H9 (cell line): ENCODE results near the gene ACAT1. TPM values are rescaled to one million over a fixed set of nuclear protein-coding genes. Genes with fewer than 3 reads are reported as not detected.

Experiments
- DNase-seq: peaks from one replicate; pipeline ENCODE4 v3.0.0-alpha.2; 2017
- H2AFZ ChIP-seq: one replicate; pipeline ENCODE4 v1.6.1; 2013; ENCODE audit warnings: mild to moderate bottlenecking, low read length, control low read depth, moderate library complexity
- H2AK5ac ChIP-seq: 2 replicates; pipeline ENCODE4 v1.6.1; 2013; ENCODE audit warnings: low read length, control low read depth, mixed read lengths; ENCODE audit not compliant: insufficient read length
- H2BK120ac ChIP-seq: one replicate; pipeline ENCODE4 v1.6.1; 2013; ENCODE audit warnings: low read depth, mild to moderate bottlenecking, low read length, control low read depth, inconsistent platforms; ENCODE audit not compliant: poor library complexity, severe bottlenecking
- H2BK12ac ChIP-seq: 2 replicates; pipeline ENCODE4 v1.6.1; 2013; ENCODE audit warnings: low read length, control low read depth, mixed read lengths, low read depth; ENCODE audit not compliant: insufficient read length
- H2BK15ac ChIP-seq: 2 replicates; pipeline ENCODE4 v1.6.1; 2013; ENCODE audit warnings: low read depth, low read length, control low read depth
- H2BK20ac ChIP-seq: one replicate; pipeline ENCODE4 v1.6.1; 2013; ENCODE audit warnings: low read depth, mild to moderate bottlenecking, low read length, control low read depth, inconsistent platforms; ENCODE audit not compliant: poor library complexity, severe bottlenecking
- H2BK5ac ChIP-seq: 2 replicates; pipeline ENCODE4 v1.6.1; 2013; ENCODE audit warnings: low read length, control low read depth, mixed read lengths; ENCODE audit not compliant: insufficient read length
- H3K14ac ChIP-seq: 2 replicates; pipeline ENCODE4 v1.6.1; 2013; ENCODE audit warnings: low read length, control low read depth; ENCODE audit not compliant: insufficient read depth
- H3K18ac ChIP-seq: 2 replicates; pipeline ENCODE4 v1.6.1; 2013; ENCODE audit warnings: low read depth, mild to moderate bottlenecking, mixed read lengths, low read length, control low read depth; ENCODE audit not compliant: insufficient read length
- H3K23ac ChIP-seq: 2 replicates; pipeline ENCODE4 v1.6.1; 2013; ENCODE audit warnings: low read length, control low read depth, mixed read lengths, low read depth; ENCODE audit not compliant: insufficient read length
- H3K23me2 ChIP-seq: 2 replicates; pipeline ENCODE4 v1.6.1; 2013; ENCODE audit warnings: low read depth, mild to moderate bottlenecking, mixed read lengths, low read length, control low read depth; ENCODE audit not compliant: insufficient read length, poor library complexity, severe bottlenecking
- H3K27ac ChIP-seq: 2 replicates; pipeline ENCODE4 v1.5.1; 2013; ENCODE audit warnings: low read length, control low read depth, mixed read lengths, low read depth; ENCODE audit not compliant: insufficient read length
- H3K27me3 ChIP-seq: 2 replicates; pipeline ENCODE4 v1.6.1; 2013; ENCODE audit warnings: low read length, control low read depth, inconsistent platforms; ENCODE audit not compliant: insufficient read depth
- H3K4ac ChIP-seq: 2 replicates; pipeline ENCODE4 v1.6.1; 2013; ENCODE audit warnings: low read depth, mild to moderate bottlenecking, control low read depth, inconsistent platforms, low read length, moderate library complexity
- H3K4me1 ChIP-seq: 2 replicates; pipeline ENCODE4 v1.6.1; 2013; ENCODE audit warnings: low read length, control low read depth, inconsistent platforms; ENCODE audit not compliant: insufficient read depth
- H3K4me2 ChIP-seq: 2 replicates; pipeline ENCODE4 v1.6.1; 2013; ENCODE audit warnings: low read length, control low read depth, mixed read lengths; ENCODE audit not compliant: insufficient read length, insufficient read depth
- H3K56ac ChIP-seq: 2 replicates; pipeline ENCODE4 v1.6.1; 2013; ENCODE audit warnings: low read depth, mild to moderate bottlenecking, mixed read lengths, low read length, control low read depth; ENCODE audit not compliant: insufficient read length
- H3K79me1 ChIP-seq: 2 replicates; pipeline ENCODE4 v1.6.1; 2013; ENCODE audit warnings: low read depth, mild to moderate bottlenecking, moderate library complexity, low read length, control low read depth, inconsistent platforms; ENCODE audit not compliant: insufficient read depth, poor library complexity, severe bottlenecking
- H3K79me2 ChIP-seq: 2 replicates; pipeline ENCODE4 v1.6.1; 2013; ENCODE audit warnings: low read length, control low read depth, inconsistent platforms; ENCODE audit not compliant: insufficient read depth
- H3K9ac ChIP-seq: 2 replicates; pipeline ENCODE4 v1.6.1; 2013; ENCODE audit warnings: low read length, control low read depth, mixed read lengths; ENCODE audit not compliant: insufficient read length; ENCODE audit errors: extremely low read depth
- H3K9me3 ChIP-seq: one replicate; pipeline ENCODE4 v1.6.1; 2013; ENCODE audit warnings: low read depth, low read length, inconsistent platforms; ENCODE audit not compliant: control insufficient read depth
- H3T11ph ChIP-seq: one replicate; pipeline ENCODE4 v1.6.1; 2013; ENCODE audit warnings: mild to moderate bottlenecking, low read length, control low read depth, inconsistent platforms
- H4K20me1 ChIP-seq: one replicate; pipeline ENCODE4 v1.6.1; 2013; ENCODE audit not compliant: control insufficient read depth, insufficient read length, insufficient read depth
- H4K5ac ChIP-seq: 2 replicates; pipeline ENCODE4 v1.6.1; 2013; ENCODE audit warnings: low read depth, mild to moderate bottlenecking, mixed read lengths, low read length, control low read depth; ENCODE audit not compliant: insufficient read length
- H4K8ac ChIP-seq: replicated peaks from 2 replicates; pipeline ENCODE4 v1.6.1; 2013; ENCODE audit warnings: low read length, control low read depth, mixed read lengths, low read depth; ENCODE audit not compliant: insufficient read length
- H4K91ac ChIP-seq: 2 replicates; pipeline ENCODE4 v1.6.1; 2013; ENCODE audit warnings: low read depth, mild to moderate bottlenecking, moderate library complexity, mixed read lengths, low read length, control low read depth; ENCODE audit not compliant: insufficient read length
- H3K27ac Mint-ChIP-seq, 3 experiments: 2 replicates in 2 of 3; 3 replicates in 1 of 3; pipeline ENCODE4 v1.8.0; 2020 to 2021; ENCODE audit warnings: mixed read lengths in 3 of 3, mild to moderate bottlenecking in 1 of 3, moderate library complexity in 1 of 3
- H3K27me3 Mint-ChIP-seq: 2 replicates; pipeline ENCODE4 v1.8.0; 2021; ENCODE audit warnings: low read depth, mild to moderate bottlenecking, moderate library complexity, mixed read lengths
- H3K36me3 Mint-ChIP-seq, 3 experiments: 2 replicates in 2 of 3; 3 replicates in 1 of 3; pipeline ENCODE4 v1.8.0; 2020 to 2021; ENCODE audit warnings: low read depth in 3 of 3, mixed read lengths in 3 of 3; ENCODE audit not compliant: insufficient read depth in 1 of 3
- H3K4me1 Mint-ChIP-seq, 2 experiments: 2 replicates each; pipeline ENCODE4 v1.8.0; 2020; ENCODE audit warnings: mixed read lengths in 2 of 2
- H3K4me3 Mint-ChIP-seq, 2 experiments: 2 replicates in 1 of 2; 3 replicates in 1 of 2; pipeline ENCODE4 v1.8.0; 2020 to 2021; ENCODE audit warnings: mild to moderate bottlenecking in 2 of 2, mixed read lengths in 2 of 2, moderate library complexity in 1 of 2
- H3K9me3 Mint-ChIP-seq, 2 experiments: 2 replicates in 1 of 2; 3 replicates in 1 of 2; pipeline ENCODE4 v1.8.0; 2020; ENCODE audit warnings: mild to moderate bottlenecking in 2 of 2, mixed read lengths in 2 of 2, moderate library complexity in 1 of 2
- WGBS: extraction: QIAGEN DNeasy Blood & Tissue Kit; methylation state at CpG from one replicate; pipeline ENCODE4 v1.1.7; 2013; ENCODE audit warnings: missing lambda C conversion rate, low lambda C conversion rate, mixed read lengths; ENCODE audit not compliant: insufficient read length; ENCODE audit errors: extremely low coverage; 5-methylcytosine and 5-hydroxymethylcytosine counted together
- total RNA-seq: library from RNA; stranded (reverse); gene quantifications from 2 replicates; pipeline ENCODE4 v1.2.1, GENCODE V29; 2021
- TF ChIP-seq, protein P1 (sequence below): fragments of 200-600 bp; sonication (generic); conservative IDR thresholded peaks from 3 replicates; pipeline ENCODE4 v1.8.0; 2021; ENCODE audit warnings: antibody characterized with exemption, mild to moderate bottlenecking

Gene ACAT1
- total RNA-seq, 1 experiment from 2014 or later: 39.1 TPM

DNA sequence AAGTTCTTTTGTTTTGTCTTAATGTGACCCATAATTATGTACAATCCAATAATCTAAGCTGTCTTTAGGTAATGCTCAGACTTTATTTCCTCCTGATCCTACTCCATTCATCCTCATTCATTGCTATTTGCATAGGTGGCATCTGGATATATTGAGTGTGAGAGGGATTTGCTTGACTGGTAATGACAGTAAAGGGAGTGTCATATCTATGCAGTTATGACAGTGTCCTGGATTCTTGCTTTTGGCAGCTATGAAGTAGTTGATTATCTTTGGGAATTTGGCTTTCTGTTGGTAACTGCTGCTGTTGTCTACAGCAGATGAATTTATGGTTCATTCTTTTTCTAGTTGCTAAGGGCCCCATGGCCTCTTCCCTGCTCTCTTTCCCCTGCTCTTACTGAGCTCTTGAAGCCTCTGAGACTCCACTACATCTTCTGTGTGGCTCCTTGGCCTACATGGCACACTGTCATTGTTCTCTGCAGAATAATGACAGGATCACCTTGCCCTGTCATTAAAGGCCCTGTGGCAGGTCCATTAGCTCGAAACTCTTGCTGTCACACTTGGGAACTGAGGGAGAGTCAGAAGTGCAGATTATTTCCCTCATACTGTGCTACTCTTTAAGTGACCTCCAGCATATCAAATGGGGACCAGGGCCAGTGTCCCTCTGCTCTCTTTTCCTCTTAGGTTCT, 20.1 kb upstream of the ACAT1 start:
- Histone ChIP-seq H2AFZ (no peak overlapping the region), H3K27ac (no peak overlapping the region), H3K23ac (no peak overlapping the region), H3K23me2 (no peaks in the 10 kb centered on the region), H4K8ac (no peak overlapping the region), H3K79me1 (no peaks in the 10 kb centered on the region), H2BK12ac (no peak overlapping the region), H3K14ac (no peak overlapping the region), H3K79me2 (no peaks in the 10 kb centered on the region), H4K91ac (no peak overlapping the region), H3K9ac (no peak overlapping the region), H4K5ac (no peak overlapping the region), H4K20me1 (no peaks in the 10 kb centered on the region), H2BK120ac (no peak overlapping the region), H3K18ac (no peak overlapping the region), H2AK5ac (no peak overlapping the region), H2BK20ac (no peak overlapping the region), H3T11ph (no peak overlapping the region), H3K4me1 (no peaks in the 10 kb centered on the region), H2BK5ac (no peak overlapping the region), H3K27me3 (no peaks in the 10 kb centered on the region), H3K9me3 (no peaks in the 10 kb centered on the region), H3K4me2 (no peak overlapping the region), H2BK15ac (no peak overlapping the region), H3K4ac (no peak overlapping the region), H3K56ac (no peak overlapping the region)
- no CpG with 5 or more reads among the region's 1 CpG for WGBS
- Mint-ChIP-seq H3K4me3 (no peak overlapping the region), H3K27ac (peak overlapping the region in 1 of 3 experiments; percentile 41; a peak in 1 of 7 replicates), H3K27me3 (no peaks in the 10 kb centered on the region), H3K9me3 (no peaks in the 10 kb centered on the region), H3K4me1 (no peaks in the 10 kb centered on the region), H3K36me3 (peaks cover 3 to 47% (median 38%) of the 10 kb centered on the region in 3 experiments; a peak in 6 of 7 replicates)
- TF ChIP-seq, protein P1, sequence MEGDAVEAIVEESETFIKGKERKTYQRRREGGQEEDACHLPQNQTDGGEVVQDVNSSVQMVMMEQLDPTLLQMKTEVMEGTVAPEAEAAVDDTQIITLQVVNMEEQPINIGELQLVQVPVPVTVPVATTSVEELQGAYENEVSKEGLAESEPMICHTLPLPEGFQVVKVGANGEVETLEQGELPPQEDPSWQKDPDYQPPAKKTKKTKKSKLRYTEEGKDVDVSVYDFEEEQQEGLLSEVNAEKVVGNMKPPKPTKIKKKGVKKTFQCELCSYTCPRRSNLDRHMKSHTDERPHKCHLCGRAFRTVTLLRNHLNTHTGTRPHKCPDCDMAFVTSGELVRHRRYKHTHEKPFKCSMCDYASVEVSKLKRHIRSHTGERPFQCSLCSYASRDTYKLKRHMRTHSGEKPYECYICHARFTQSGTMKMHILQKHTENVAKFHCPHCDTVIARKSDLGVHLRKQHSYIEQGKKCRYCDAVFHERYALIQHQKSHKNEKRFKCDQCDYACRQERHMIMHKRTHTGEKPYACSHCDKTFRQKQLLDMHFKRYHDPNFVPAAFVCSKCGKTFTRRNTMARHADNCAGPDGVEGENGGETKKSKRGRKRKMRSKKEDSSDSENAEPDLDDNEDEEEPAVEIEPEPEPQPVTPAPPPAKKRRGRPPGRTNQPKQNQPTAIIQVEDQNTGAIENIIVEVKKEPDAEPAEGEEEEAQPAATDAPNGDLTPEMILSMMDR: no peak
- no peak for DNase-seq
